Colonic mucosa (tissue), 4 donors: ENCODE measurements around the gene SIDT1. TPM values are rescaled to one million over a fixed set of nuclear protein-coding genes. Genes with fewer than 3 reads are reported as not detected.

ENCODE experiments used
- DNase-seq: peaks from one replicate; pipeline ENCODE4 v3.0.0-alpha.2; 2020
- H3K27ac ChIP-seq: fragments of 200-600 bp; one replicate; pipeline ENCODE4 v1.8.0; 2021
- H3K27me3 ChIP-seq: fragments of 200-600 bp; one replicate; pipeline ENCODE4 v1.8.0; 2021
- H3K36me3 ChIP-seq: fragments of 200-600 bp; one replicate; pipeline ENCODE4 v1.8.0; 2021
- H3K4me1 ChIP-seq: fragments of 200-600 bp; one replicate; pipeline ENCODE4 v1.8.0; 2021; ENCODE audit warnings: mild to moderate bottlenecking
- H3K4me3 ChIP-seq: fragments of 200-600 bp; one replicate; pipeline ENCODE4 v1.8.0; 2021
- H3K9ac ChIP-seq, 2 donors: one replicate each; pipeline ENCODE4 v1.7.0; 2013; ENCODE audit warnings: control low read depth in 2 of 2, low read depth in 2 of 2, low read length in 2 of 2
- H3K9me3 ChIP-seq: fragments of 200-600 bp; one replicate; pipeline ENCODE4 v1.8.0; 2021
- intact Hi-C: fragments of 100-400 bp; cut with DNase I; formaldehyde crosslinking; loops from one replicate; pipeline ENCODE4 v1.14.1; 2022
- total RNA-seq, 2 donors: library from RNA; stranded (reverse); fragmentation: NEBNext Ultra II Directional in 1 of 2; extraction: Animal tissue kit (Norgen Biotek cat#: 25700) in 1 of 2; gene quantifications; one replicate each; pipeline ENCODE4 v1.2.1, GENCODE V29; 2021
- TF ChIP-seq, protein P1 (sequence below): fragments of 200-600 bp; IDR thresholded peaks from one replicate; pipeline ENCODE4 v1.8.0; 2022; ENCODE audit warnings: antibody characterized with exemption, mild to moderate bottlenecking
- donor health status: healthy.
- donor health status: DM: no; HTN: no; CAD: no.
- donor health status: DM: no; HTN: no; CAD: no.

Gene SIDT1
- total RNA-seq, 2 donors from 2014 or later = 35.9 to 42.1 TPM

GRCh38 chr3:113555138-113555537 lies 22.8 kb downstream of the SIDT1 start:
- H3K9ac ChIP-seq = no peak overlapping the region

DNA sequence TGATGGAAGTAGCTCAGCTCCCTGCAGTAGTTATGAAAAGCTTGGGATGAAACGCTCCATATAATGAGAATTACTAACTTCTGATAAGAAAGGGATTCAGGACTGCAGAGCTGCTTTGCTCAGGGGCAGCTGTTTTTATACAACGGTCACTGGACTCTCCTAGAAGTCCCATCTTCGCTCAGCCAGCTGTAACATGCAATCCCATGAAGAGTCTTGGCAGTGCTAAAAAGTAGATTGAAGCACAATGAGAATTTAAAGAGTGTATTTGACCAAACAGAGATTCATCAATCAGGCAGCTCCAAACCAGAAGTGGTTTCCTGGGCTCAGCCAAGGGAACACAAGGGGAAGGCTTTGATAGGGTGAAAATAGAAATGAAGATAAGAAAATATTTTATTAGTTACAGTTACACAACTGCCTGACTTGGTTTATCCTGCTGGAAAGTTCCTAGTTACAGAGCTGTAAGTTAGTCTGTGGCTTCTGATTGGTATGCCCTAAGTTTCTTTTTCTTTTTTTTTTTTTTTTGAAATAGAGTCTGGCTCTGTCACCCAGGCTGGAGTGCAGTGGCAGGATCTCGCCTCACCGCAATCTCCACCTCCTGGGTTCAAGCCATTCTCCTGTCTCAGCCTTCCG lies 24.1 kb downstream of the SIDT1 start:
- Histone ChIP-seq H3K27ac (peak overlapping the region; percentile 71), H3K9me3 (no peaks in the 10 kb centered on the region), H3K36me3 (no peaks in the 10 kb centered on the region), H3K9ac (no peak overlapping the region), H3K27me3 (no peaks in the 10 kb centered on the region), H3K4me3 (no peak overlapping the region), H3K4me1 (peaks cover 5% of the 10 kb centered on the region)
- intact Hi-C loops = no loop called here
- DNase-seq = no peak
- TF ChIP-seq, protein P1, sequence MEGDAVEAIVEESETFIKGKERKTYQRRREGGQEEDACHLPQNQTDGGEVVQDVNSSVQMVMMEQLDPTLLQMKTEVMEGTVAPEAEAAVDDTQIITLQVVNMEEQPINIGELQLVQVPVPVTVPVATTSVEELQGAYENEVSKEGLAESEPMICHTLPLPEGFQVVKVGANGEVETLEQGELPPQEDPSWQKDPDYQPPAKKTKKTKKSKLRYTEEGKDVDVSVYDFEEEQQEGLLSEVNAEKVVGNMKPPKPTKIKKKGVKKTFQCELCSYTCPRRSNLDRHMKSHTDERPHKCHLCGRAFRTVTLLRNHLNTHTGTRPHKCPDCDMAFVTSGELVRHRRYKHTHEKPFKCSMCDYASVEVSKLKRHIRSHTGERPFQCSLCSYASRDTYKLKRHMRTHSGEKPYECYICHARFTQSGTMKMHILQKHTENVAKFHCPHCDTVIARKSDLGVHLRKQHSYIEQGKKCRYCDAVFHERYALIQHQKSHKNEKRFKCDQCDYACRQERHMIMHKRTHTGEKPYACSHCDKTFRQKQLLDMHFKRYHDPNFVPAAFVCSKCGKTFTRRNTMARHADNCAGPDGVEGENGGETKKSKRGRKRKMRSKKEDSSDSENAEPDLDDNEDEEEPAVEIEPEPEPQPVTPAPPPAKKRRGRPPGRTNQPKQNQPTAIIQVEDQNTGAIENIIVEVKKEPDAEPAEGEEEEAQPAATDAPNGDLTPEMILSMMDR = no peak

More at GRCh38 chr3:113555138-113555537, 22.8 kb downstream of the SIDT1 start:
- no peak for DNase-seq
- intact Hi-C loops = no loop called here
- H3K36me3 ChIP-seq = no peaks in the 10 kb centered on the region
- H3K27ac ChIP-seq = no peak overlapping the region
- H3K4me1 ChIP-seq = peaks cover 5% of the 10 kb centered on the region
- no peaks in the 10 kb centered on the region for H3K9me3 ChIP-seq
- H3K27me3 ChIP-seq = no peaks in the 10 kb centered on the region
- no peak overlapping the region for H3K4me3 ChIP-seq
- TF ChIP-seq, protein P1 = no peak

DNA sequence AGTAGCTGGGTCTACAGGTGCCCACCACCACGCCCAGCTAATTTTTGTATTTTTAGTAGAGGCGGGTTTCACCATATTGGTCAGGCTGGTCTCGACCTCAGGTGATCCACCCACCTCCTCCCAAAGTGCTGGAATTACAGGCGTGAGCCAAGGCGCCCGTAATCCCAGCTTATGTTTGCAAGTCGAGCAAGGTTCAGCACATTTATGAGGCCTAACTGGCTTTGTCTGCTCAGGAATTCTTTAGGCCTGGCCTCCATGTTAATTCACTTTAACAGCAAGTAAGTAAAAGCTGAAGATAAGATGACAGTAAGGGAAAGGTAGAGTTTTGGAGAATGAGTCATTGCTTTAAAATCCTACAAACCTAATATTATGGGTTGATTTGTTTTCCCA lies 24.6 kb downstream of the SIDT1 start:
- Histone ChIP-seq H3K4me3 (no peak overlapping the region), H3K36me3 (no peaks in the 10 kb centered on the region), H3K9me3 (no peaks in the 10 kb centered on the region), H3K4me1 (peaks cover 5% of the 10 kb centered on the region), H3K9ac (no peak overlapping the region), H3K27me3 (no peaks in the 10 kb centered on the region), H3K27ac (peak overlapping the region; percentile 71)
- intact Hi-C loops = no loop called here
- DNase-seq = peak; percentile 75
- TF ChIP-seq, protein P1 = no peak

DNA sequence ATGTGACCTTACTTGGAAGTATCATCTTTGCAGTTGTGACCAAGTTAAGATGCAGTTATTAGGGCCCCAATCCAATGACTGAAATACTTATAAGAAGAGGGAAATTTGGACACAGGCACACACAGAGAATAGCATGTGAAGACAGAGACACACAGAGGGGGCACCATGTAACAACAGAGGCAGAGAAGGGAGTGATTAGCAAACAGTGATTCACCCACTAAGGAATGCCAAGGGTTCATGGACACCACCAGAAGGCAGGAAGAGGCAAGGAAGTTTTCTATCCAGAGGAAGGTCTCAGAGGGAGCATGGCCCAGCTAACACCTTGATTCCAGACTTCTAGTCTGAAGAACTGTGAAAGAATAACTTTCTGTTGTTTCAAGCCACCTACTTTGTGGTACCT lies 25.0 kb downstream of the SIDT1 start:
- H3K27ac ChIP-seq = peak overlapping the region; percentile 71
- intact Hi-C loops = no loop called here
- H3K9me3 ChIP-seq = no peaks in the 10 kb centered on the region
- H3K27me3 ChIP-seq = no peaks in the 10 kb centered on the region
- H3K4me3 ChIP-seq = no peak overlapping the region
- no peak for DNase-seq
- peaks cover 5% of the 10 kb centered on the region for H3K4me1 ChIP-seq
- TF ChIP-seq, protein P1 = no peak
- no peak overlapping the region for H3K9ac ChIP-seq
- no peaks in the 10 kb centered on the region for H3K36me3 ChIP-seq

- intact Hi-C loops = no loop called here
- Histone ChIP-seq H3K9me3 (no peaks in the 10 kb centered on the region), H3K27ac (no peak overlapping the region), H3K36me3 (no peaks in the 10 kb centered on the region), H3K9ac (no peak overlapping the region), H3K27me3 (no peaks in the 10 kb centered on the region), H3K4me3 (no peak overlapping the region), H3K4me1 (peaks cover 5% of the 10 kb centered on the region)
- DNase-seq = no peak
- TF ChIP-seq, protein P1 = no peak
These were observed 26.7 kb downstream of the SIDT1 start for GRCh38 chr3:113559009-113559408.
